ENCODE measurements around the gene AP1B1. TPM values are rescaled to one million over a fixed set of nuclear protein-coding genes. Genes with fewer than 3 reads are reported as not detected.

Gene AP1B1
- total and polyA plus RNA-seq, 2 of the 8 experiments (the other 6 are each of a cell fraction or from before 2014, with no cell fraction given), result 64.2 to 86.8 TPM

DNA sequence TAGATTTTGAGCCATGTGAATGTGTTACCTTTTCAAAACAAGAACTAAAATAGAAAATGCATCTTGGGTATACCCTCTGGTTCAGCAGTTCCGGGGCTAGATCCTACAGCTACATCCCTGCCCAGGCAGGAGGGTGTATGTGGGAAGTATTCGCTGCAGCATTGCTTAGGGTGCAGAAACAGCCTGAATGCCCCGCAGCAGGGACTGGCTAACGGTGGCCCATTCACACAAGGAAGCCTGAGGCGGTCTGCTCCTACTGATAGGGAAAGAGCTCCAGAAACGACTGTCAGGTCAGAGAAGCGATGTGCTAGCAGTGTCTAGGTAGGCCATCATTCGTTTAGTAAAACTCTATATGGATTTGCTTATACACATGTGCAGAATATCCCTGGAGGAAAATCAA, 63.0 kb downstream of the AP1B1 start:
- Histone ChIP-seq H3K4ac (replicated peaks; ENCODE audit: insufficient read length, low read depth, low read length) (no peak overlapping the region), H3K9me3 (ENCODE audit: insufficient read depth in 2 of 2, low read depth in 1 of 2, low read length in 1 of 2) (no peaks in the 10 kb centered on the region), H3K56ac (replicated peaks; ENCODE audit: insufficient read length, low read depth, low read length) (no peak overlapping the region), H2AK5ac (ENCODE audit: low read depth, low read length) (no peak overlapping the region), H3K4me3 (ENCODE audit: extremely low read depth in 1 of 4, insufficient read depth in 2 of 4, low read depth in 3 of 4, low read length in 4 of 4) (no peak overlapping the region), H2BK12ac (ENCODE audit: low read depth, low read length) (no peak overlapping the region), H2BK5ac (ENCODE audit: low read depth, low read length) (no peak overlapping the region), H3K36me3 (ENCODE audit: control insufficient read depth in 2 of 4, insufficient read depth in 4 of 4, low read length in 3 of 4) (peaks cover 3 to 11% (median 5%) of the 10 kb centered on the region in 4 experiments; a peak in 6 of 8 replicates), H4K5ac (ENCODE audit: insufficient read length, low read depth, low read length) (no peak overlapping the region), H4K91ac (replicated peaks; ENCODE audit: insufficient read length, low read length) (no peak overlapping the region), H3K9ac (replicated peaks in 1 of 4; ENCODE audit: extremely low read depth in 1 of 4, low read depth in 3 of 4, low read length in 3 of 4) (no peak overlapping the region), H3K79me1 (ENCODE audit: low read depth, low read length) (no peaks in the 10 kb centered on the region), H3K27ac (ENCODE audit: low read depth, low read length) (no peak overlapping the region), H3K79me2 (ENCODE audit: control insufficient read depth in 1 of 2, insufficient read depth in 2 of 2, low read length in 2 of 2) (no peaks in the 10 kb centered on the region), H3K14ac (ENCODE audit: insufficient read length) (no peak overlapping the region), H2BK20ac (ENCODE audit: low read length) (no peak overlapping the region), H3K23ac (ENCODE audit: insufficient read length) (no peak overlapping the region), H4K8ac (ENCODE audit: extremely low read depth, insufficient read depth, low read length) (no peak overlapping the region), H4K20me1 (replicated peaks in 1 of 2; ENCODE audit: control insufficient read depth in 1 of 2, insufficient read depth in 2 of 2, low read length in 2 of 2) (peaks cover 0 to 5% of the 10 kb centered on the region in 2 experiments), H2BK120ac (replicated peaks; ENCODE audit: low read depth, low read length) (no peak overlapping the region), H3K23me2 (ENCODE audit: low read depth, low read length) (no peaks in the 10 kb centered on the region), H3K18ac (ENCODE audit: extremely low read depth, low read length) (no peak overlapping the region), H3K4me1 (replicated peaks in 1 of 4; ENCODE audit: control insufficient read depth in 3 of 4, insufficient read depth in 4 of 4, low read length in 3 of 4) (no peaks in the 10 kb centered on the region), H3K4me2 (ENCODE audit: insufficient read depth in 1 of 2, low read depth in 2 of 2, low read length in 2 of 2) (no peak overlapping the region), H3K27me3 (replicated peaks in 1 of 4; ENCODE audit: control insufficient read depth in 3 of 4, extremely low read depth in 1 of 4, insufficient read depth in 3 of 4, low read length in 3 of 4) (no peaks in the 10 kb centered on the region), H2BK15ac (ENCODE audit: low read length) (no peak overlapping the region), H2AFZ (ENCODE audit: low read length) (no peak overlapping the region)
- ChIA-PET POLR2A (ENCODE audit: partially characterized antibody) (interaction anchor here (0.8 to 1.2 kb wide), 6 partner anchors 10 to 1031 kb away, joined by 3 to 4 read pairs (median 3); partner anchors contain the start of genes CCDC157, EWSR1, RASL10A and SF3A1), CTCF (ENCODE audit: partially characterized antibody) (interaction anchor here (0.8 to 1.7 kb wide), 3 partner anchors 12 to 30 kb away, joined by 3 to 13 read pairs (median 3); no protein-coding TSS in a partner anchor)
- DNase-seq (ENCODE audit: low read depth in 1 of 2, low spot score in 2 of 2) (no peak), FAIRE-seq (no peak)
- 93% methylated on average over 8 of the region's 8 CpGs; no CpG with 5 or more reads in 1 of the 2 experiments for WGBS, 2 experiments (ENCODE audit: extremely low coverage in 1 of 2, insufficient coverage in 1 of 2, insufficient read length in 1 of 2, insufficient replicate concordance in 2 of 2, low coverage in 1 of 2, low lambda C conversion rate in 2 of 2, missing lambda C conversion rate in 1 of 2)
- TF ChIP-seq CEBPB (IDR thresholded peaks at IDR 0.05; ENCODE audit: low read depth, low read length) (no peak), TCF12 (IDR thresholded peaks at IDR 0.05; ENCODE audit: low read depth, low read length) (no peak), SIN3A (conservative IDR thresholded peaks at IDR 0.05 in 1 of 2, IDR thresholded peaks at IDR 0.05 in 1 of 2; ENCODE audit: low read depth in 1 of 2, low read length in 2 of 2) (no peak), TAF7 (optimal IDR thresholded peaks at IDR 0.05; ENCODE audit: borderline replicate concordance, low read depth, low read length) (no peak)
- TF ChIP-seq, protein P1, sequence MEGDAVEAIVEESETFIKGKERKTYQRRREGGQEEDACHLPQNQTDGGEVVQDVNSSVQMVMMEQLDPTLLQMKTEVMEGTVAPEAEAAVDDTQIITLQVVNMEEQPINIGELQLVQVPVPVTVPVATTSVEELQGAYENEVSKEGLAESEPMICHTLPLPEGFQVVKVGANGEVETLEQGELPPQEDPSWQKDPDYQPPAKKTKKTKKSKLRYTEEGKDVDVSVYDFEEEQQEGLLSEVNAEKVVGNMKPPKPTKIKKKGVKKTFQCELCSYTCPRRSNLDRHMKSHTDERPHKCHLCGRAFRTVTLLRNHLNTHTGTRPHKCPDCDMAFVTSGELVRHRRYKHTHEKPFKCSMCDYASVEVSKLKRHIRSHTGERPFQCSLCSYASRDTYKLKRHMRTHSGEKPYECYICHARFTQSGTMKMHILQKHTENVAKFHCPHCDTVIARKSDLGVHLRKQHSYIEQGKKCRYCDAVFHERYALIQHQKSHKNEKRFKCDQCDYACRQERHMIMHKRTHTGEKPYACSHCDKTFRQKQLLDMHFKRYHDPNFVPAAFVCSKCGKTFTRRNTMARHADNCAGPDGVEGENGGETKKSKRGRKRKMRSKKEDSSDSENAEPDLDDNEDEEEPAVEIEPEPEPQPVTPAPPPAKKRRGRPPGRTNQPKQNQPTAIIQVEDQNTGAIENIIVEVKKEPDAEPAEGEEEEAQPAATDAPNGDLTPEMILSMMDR (IDR thresholded peaks at IDR 0.05; ENCODE audit: control extremely low read depth in 1 of 3, insufficient read depth in 1 of 3, low read depth in 1 of 3, low read length in 3 of 3), result no peak

Data from H1 (cell line).